Measurements from ENCODE around the gene IGFBP3. TPM values are rescaled to one million over a fixed set of nuclear protein-coding genes. Genes with fewer than 3 reads are reported as not detected.

The IGFBP3 gene
- total and polyA plus RNA-seq, 2 of the 13 experiments (the other 11 are each of a cell fraction or from before 2014, with no cell fraction given) = 57.5 TPM; not detected in 1

GRCh38 chr7:45872116-45873034 is 48.7 kb downstream of the IGFBP3 start:
- no peak overlapping the region; the same call in 1 of the 2 replicates for H3K9ac ChIP-seq (ENCODE audit: insufficient read depth, low read depth, low read length)
- no peaks in the 10 kb centered on the region for H3K79me2 ChIP-seq (ENCODE audit: insufficient read depth, low read length)
- H3K36me3 ChIP-seq (replicated peaks in 1 of 2; ENCODE audit: control insufficient read depth in 1 of 2, insufficient read depth in 2 of 2, low read length in 2 of 2) = no peaks in the 10 kb centered on the region
- H3K9me3 ChIP-seq (ENCODE audit: low read length) = peaks cover 1% of the 10 kb centered on the region; the same call in 1 of the 2 replicates
- no TSS peak for BruUV-seq (replicated peaks)
- H3K27me3 ChIP-seq (ENCODE audit: control insufficient read depth in 1 of 2, insufficient read depth in 2 of 2, low read length in 2 of 2) = no peaks in the 10 kb centered on the region
- FAIRE-seq (peak; percentile 76), DNase-seq (ENCODE audit: low spot score) (peak; percentile 57), ATAC-seq (peak; percentile 97)
- 26% methylated on average over 5 of the region's 10 CpGs for WGBS (ENCODE audit: low lambda C conversion rate)
- H3K4me1 ChIP-seq (ENCODE audit: insufficient read depth, low read length) = peaks cover 73% of the 10 kb centered on the region
- no peak overlapping the region for H2AFZ ChIP-seq (ENCODE audit: low read length)
- H3K4me2 ChIP-seq (ENCODE audit: low read depth, low read length) = peak overlapping the region; percentile 46
- ChIA-PET CTCF (ENCODE audit: low intra/inter-chr PET ratio, low total read pairs) (interaction anchor here (0.9 to 2.5 kb wide), 7 partner anchors 9 to 480 kb away, joined by 3 to 11 read pairs (median 6); no protein-coding TSS in a partner anchor), POLR2A (interaction anchor here (1.0 to 8.5 kb wide), 4 partner anchors 11 to 24 kb away, joined by 4 to 117 read pairs (median 51); partner anchors contain the start of gene IGFBP1)
- in situ Hi-C loops (cut with HindIII; ENCODE audit: extremely low pct_ligation_motif_present, low pct_unique_long_range_greater_than_20kb) (no loop called here), intact Hi-C loops (cut with micrococcal nuclease; ENCODE audit: unreplicated experiment) (loop anchor here (1.0 to 5.0 kb wide), 2 partner anchors 35 to 480 kb away; no protein-coding TSS in a partner anchor)
- no peak overlapping the region for H3K27ac ChIP-seq (ENCODE audit: extremely low read length, insufficient read depth, low read length)
- H4K20me1 ChIP-seq (ENCODE audit: insufficient read depth, low read length) = no peaks in the 10 kb centered on the region
- H3K4me3 ChIP-seq (replicated peaks in 1 of 3; ENCODE audit: insufficient read depth in 1 of 3, low read depth in 2 of 3, low read length in 3 of 3) = peak overlapping the region in 1 of 3 experiments; percentile 33; a peak in 2 of 6 replicates
- TF ChIP-seq RERE (CRISPR knock-in tag; IDR thresholded peaks at IDR 0.05; ENCODE audit: low read depth) (no peak), MAX (IDR thresholded peaks at IDR 0.05) (no peak), SOX6 (IDR thresholded peaks at IDR 0.05) (no peak), SOX6 (CRISPR knock-in tag; IDR thresholded peaks at IDR 0.05) (peak; percentile 10; the same call in 1 of the 2 replicates), TOPORS (CRISPR knock-in tag; IDR thresholded peaks at IDR 0.05) (no peak), RAD21 (CRISPR knock-in tag; IDR thresholded peaks at IDR 0.05) (peak; percentile 72), THAP11 (CRISPR knock-in tag; IDR thresholded peaks at IDR 0.05) (peak; percentile 60), TBX2 (CRISPR knock-in tag; IDR thresholded peaks at IDR 0.05; ENCODE audit: borderline replicate concordance) (peak; percentile 35; the same call in 1 of the 2 replicates), SSRP1 (CRISPR knock-in tag; IDR thresholded peaks at IDR 0.05) (0 out of 2 replicates have a peak, but pooled peaks have one; percentile 29), ZNF619 (CRISPR knock-in tag; IDR thresholded peaks at IDR 0.05) (0 out of 2 replicates have a peak, but pooled peaks have one; percentile 2), MED1 (CRISPR knock-in tag; IDR thresholded peaks at IDR 0.05) (peak; percentile 91), ELF1 (CRISPR knock-in tag; IDR thresholded peaks at IDR 0.05) (no peak), UBTF (CRISPR knock-in tag; IDR thresholded peaks at IDR 0.05) (peak; percentile 39; the same call in 1 of the 2 replicates), SIX1 (CRISPR knock-in tag; IDR thresholded peaks at IDR 0.05; ENCODE audit: borderline replicate concordance) (no peak), HNRNPL (IDR thresholded peaks at IDR 0.05; ENCODE audit: low read depth, low read length) (no peak)

All from HepG2 (cell line).